SKM-1 (cell line): Measurements from ENCODE around the gene SLC22A12.
"Not testable (repeated sequence)": the region's sequence is repeated elsewhere in the genome, so short reads cannot be mapped to it uniquely, and the experiment has no call there.

ENCODE experiments used
- DNase-seq: peaks from one replicate; lab custom pipeline; 2025; ENCODE audit not compliant: unreplicated experiment; lab: John Stamatoyannopoulos, UW

SLC22A12 gene

GRCh38 chr11:64590763-64591221 lies at the start of gene SLC22A12:
Gene SLC22A12, plus strand, starts transcription at chr11:64591220. Its CDS starts 337 bp downstream, at chr11:64591557.
- DNase-seq: no peak

- no peak for DNase-seq
Measured at GRCh38 chr11:64542172-64543125, 48.6 kb upstream of the SLC22A12 start.

- no peak for DNase-seq
Measured at GRCh38 chr11:64543818-64544217, 47.2 kb upstream of the SLC22A12 start.

GRCh38 chr11:64544616-64545296 lies 46.3 kb upstream of the SLC22A12 start:
- no peak for DNase-seq

GRCh38 chr11:64545619-64546018 lies 45.4 kb upstream of the SLC22A12 start:
- no peak for DNase-seq

- no peak for DNase-seq
Measured at GRCh38 chr11:64546176-64546575, 44.8 kb upstream of the SLC22A12 start.

- DNase-seq: no peak
Measured at GRCh38 chr11:64546600-64546999, 44.4 kb upstream of the SLC22A12 start.

GRCh38 chr11:64549969-64550368 lies 41.1 kb upstream of the SLC22A12 start:
- DNase-seq: no peak

- no peak for DNase-seq
Measured at GRCh38 chr11:64553554-64554201, 37.3 kb upstream of the SLC22A12 start.

- no peak for DNase-seq
Measured at GRCh38 chr11:64556044-64556720, 34.8 kb upstream of the SLC22A12 start.

- DNase-seq: no peak
Measured at GRCh38 chr11:64556721-64557250, 34.2 kb upstream of the SLC22A12 start.

GRCh38 chr11:64558065-64558745 lies 32.8 kb upstream of the SLC22A12 start:
- DNase-seq: no peak

- no peak for DNase-seq
Measured at GRCh38 chr11:64558869-64559268, 32.2 kb upstream of the SLC22A12 start.

GRCh38 chr11:64559351-64560138 lies 31.5 kb upstream of the SLC22A12 start:
- DNase-seq: no peak

GRCh38 chr11:64560139-64560771 lies 30.8 kb upstream of the SLC22A12 start:
- DNase-seq: no peak

GRCh38 chr11:64560941-64561340 lies 30.1 kb upstream of the SLC22A12 start:
- no peak for DNase-seq

GRCh38 chr11:64561429-64561828 lies 29.6 kb upstream of the SLC22A12 start:
- not testable (repeated sequence) for DNase-seq

- no peak for DNase-seq
Measured at GRCh38 chr11:64561984-64562722, 28.9 kb upstream of the SLC22A12 start.
